HG03175 (cell line): Measurements from ENCODE around the gene SVIL.
A peak's percentile ranks its signal among the peaks of the same experiment; 100 is the strongest.
"Not testable (repeated sequence)": the region's sequence is repeated elsewhere in the genome, so short reads cannot be mapped to it uniquely, and the experiment has no call there.

Source experiments
- ATAC-seq: cut with Tn5 transposase; IDR thresholded peaks from one replicate; pipeline ENCODE4 v1.9.1; 2021; ENCODE audit warnings: mild to moderate bottlenecking, moderate library complexity; ENCODE audit not compliant: unreplicated experiment

SVIL gene

GRCh38 chr10:29522061-29522855 lies 112.5 kb downstream of the SVIL start:
- no peak for ATAC-seq

DNA sequence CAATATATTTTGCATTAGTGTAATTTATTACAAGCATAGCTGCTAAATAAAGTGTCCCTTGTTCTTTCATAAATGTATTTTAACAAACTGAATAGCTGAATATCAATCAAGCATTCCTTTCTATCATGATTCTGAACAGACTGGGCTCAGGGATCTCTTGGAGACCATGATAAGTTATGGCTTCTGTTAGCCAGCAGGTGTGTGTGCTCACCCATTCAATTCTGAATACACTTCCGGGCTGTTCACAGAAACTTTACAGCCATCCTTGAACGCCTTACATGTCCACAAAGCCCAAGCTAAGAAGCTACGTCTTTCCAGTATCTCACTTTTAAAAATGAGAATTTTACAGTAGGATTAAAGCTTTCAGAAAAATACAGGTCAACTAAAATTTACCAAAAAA lies 115.1 kb downstream of the SVIL start:
- no peak for ATAC-seq

- no peak for ATAC-seq
Observed at GRCh38 chr10:29517352-29517923, 117.3 kb downstream of the SVIL start.

DNA sequence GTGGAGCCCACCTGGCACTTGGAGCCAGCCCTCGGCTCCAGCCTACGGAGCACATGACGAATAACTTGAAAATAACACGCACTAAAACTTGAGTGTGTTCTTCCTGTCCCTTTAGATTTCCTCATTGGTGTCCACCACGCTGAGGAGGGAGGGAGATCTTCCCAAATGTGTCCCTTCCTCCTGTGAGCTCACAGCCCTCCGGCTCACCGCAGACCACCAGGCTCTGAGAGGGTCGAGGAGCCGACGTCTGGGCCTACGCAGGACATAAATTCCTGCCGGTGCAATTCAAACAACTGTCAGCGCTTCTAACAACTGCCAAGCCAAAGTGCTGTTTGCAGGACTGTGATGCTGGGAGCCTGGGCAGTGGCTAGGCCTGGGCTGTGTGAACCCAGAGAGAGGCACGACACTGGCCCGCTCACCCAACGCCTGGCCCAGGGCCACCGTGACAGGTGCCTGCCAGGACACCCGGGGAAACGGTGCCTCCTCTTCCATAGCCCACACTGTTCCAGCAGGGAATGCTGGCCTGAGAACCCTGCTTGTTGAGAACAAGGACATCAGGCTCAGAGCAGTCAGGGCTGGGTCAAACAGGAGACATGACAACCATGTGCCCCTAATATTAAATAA lies 118.3 kb downstream of the SVIL start:
- ATAC-seq: not testable (repeated sequence)

- ATAC-seq: not testable (repeated sequence)
Observed at GRCh38 chr10:29515879-29516278, 118.9 kb downstream of the SVIL start.

GRCh38 chr10:29515104-29515503 lies 119.7 kb downstream of the SVIL start:
- ATAC-seq: not testable (repeated sequence)

DNA sequence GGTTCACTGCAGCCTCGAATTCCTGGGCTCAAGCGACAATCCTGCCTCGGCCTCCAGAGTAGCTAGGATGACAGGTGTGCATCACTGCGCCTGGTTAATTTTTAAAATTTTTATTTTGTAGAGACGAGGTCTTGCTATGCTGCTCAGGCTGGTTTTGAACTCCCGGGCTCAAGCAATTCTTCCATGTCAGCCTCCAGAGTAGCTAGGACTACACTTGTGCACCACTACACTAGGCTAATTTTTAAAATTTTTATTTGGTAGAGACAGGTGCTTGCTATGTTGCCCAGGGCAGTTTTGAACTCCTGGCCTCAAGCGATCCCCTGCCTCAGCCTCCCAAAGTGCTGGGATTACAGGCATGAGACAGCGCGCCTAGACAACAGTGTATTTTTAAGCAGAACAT lies 120.5 kb downstream of the SVIL start:
- no peak for ATAC-seq

GRCh38 chr10:29512425-29512974 lies 122.3 kb downstream of the SVIL start:
- ATAC-seq: no peak

- not testable (repeated sequence) for ATAC-seq
Observed at GRCh38 chr10:29511806-29512205, 123.0 kb downstream of the SVIL start.

GRCh38 chr10:29510483-29511157 lies 124.2 kb downstream of the SVIL start:
- not testable (repeated sequence) for ATAC-seq

- no peak for ATAC-seq
Observed at GRCh38 chr10:29508554-29509244, 126.1 kb downstream of the SVIL start.

DNA sequence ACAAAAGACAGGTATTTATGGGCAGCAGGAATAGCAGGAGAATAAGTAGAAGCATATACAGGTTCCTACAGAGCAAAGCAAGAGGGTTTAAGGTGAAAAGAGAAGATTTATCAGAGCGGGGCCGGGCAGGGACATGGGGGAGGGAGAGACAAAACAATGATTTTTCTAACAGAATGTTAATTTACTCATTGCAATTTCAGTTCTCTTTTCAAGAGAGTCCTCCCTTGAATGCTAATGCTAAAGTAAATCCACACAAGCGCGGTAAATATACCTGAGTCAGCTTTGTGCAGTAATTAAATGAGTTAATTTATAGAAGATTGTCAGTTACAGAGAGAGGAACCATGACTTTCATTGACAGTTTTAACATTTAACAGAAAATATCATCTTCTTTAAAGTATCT lies 127.0 kb downstream of the SVIL start:
- not testable (repeated sequence) for ATAC-seq

DNA sequence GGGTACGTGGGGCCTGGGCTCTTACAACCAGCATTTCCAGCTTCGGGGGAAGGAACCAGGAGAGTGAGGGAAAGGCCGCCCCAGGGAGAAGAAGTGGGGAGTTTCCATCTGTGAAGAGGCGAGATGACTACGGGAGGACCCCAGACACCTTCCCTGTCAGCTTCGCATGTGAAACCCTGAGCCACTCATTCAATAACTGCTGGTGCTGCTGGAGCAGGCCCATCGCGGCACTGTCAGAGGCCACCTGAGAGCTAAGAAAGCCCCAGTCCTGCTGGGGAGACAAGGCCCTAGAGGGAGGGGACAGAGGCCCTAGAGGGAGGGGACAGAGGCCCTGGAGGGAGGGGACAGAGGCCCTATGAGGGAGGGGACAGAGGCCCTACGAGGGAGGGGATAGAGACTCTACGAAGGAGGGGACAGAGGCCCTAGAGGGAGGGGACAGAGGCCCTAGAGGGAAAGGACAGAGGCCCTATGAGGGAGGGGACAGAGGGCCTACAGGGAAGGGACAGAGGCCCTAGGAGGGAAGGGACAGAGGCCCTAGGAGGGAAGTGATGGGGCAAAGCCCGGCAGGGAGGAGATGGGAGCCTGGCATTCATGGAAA lies 128.3 kb downstream of the SVIL start:
- not testable (repeated sequence) for ATAC-seq

GRCh38 chr10:29502351-29502750 lies 132.4 kb downstream of the SVIL start:
- no peak for ATAC-seq

- no peak for ATAC-seq
Observed at GRCh38 chr10:29501692-29502091, 133.1 kb downstream of the SVIL start.

DNA sequence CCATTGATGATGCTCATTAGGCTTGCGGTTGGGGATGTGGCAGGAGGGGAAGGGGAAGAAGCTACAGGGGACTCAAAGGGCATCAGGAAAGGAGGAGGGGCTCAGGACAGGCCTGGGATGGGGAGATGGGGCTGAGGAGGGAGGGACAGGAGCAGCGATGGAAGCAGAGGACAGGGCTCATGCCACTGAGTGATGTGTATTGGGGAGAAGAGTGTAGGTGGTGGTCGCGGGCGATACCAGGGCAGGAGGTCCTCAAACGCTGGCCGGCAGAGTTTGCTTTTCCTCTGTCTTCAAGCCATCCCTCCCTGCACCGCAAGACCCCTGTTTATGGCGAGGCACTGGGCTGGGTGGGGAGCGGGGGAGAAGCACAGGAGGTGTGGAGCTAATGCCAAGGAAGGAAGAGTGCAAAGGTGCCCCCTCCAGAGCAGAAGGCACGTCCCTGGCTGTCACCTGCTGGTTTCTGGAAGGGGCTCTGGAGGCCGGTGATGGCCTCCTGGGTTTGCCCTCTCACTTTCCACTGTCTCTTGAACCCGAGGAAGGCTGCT lies 134.7 kb downstream of the SVIL start:
- ATAC-seq: no peak

DNA sequence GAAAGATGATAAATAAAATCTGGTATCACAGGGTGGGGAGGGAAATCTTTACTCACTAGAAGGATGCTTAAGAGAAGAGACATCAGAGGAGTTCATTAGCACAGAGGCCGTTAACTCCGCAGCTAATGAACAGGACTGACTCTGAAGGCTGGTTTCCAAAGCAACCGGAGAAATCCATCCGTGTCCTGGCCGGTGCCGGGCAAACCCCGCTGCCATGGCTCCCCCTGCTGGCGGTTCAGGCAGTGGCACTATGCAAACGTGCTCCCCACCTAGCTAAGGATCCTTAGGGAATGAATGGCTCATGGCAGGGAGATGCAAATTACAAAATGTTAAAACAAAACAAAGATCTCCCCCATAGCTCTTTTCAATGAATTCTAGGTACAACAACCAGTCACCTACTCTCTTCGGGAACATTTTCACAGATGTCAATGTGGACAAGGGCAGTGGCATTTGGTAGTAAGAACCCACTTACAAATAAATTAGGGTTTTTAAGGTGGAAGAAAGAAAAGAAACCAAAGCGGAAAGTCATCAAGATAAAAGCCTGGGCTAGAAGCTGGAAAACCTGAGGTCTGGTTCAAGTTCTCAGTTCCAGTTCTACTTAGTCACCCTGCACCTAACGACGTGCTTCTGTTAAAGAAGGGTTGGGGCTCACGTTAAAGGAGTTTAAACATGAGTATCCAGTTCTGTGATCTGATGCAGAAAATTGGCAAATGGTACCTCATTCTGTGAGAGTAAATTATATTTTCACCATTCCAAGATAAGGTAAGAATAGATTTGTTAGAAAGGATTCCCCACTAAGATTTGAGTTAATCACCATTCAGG lies 138.2 kb downstream of the SVIL start:
- ATAC-seq: peak; percentile 74

DNA sequence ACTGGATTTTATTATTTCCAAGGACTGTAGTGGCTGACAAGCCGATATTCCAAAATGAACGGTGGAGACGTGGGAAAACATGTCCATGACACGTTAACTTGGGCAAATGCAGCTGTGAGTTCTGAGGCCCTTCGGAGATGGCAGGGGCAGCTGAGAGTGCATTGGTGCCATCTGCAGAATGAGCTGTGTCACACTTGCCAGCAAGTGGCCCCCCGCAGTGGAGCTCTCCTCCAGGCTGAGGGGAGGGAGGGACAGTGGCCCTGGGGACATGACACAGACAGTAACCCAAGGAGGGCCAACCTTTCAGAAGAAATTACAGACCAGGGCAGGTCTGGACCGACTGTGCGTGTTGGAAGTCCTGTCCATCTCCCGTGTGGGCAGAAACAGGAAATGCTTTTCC lies 139.4 kb downstream of the SVIL start:
- ATAC-seq: no peak

DNA sequence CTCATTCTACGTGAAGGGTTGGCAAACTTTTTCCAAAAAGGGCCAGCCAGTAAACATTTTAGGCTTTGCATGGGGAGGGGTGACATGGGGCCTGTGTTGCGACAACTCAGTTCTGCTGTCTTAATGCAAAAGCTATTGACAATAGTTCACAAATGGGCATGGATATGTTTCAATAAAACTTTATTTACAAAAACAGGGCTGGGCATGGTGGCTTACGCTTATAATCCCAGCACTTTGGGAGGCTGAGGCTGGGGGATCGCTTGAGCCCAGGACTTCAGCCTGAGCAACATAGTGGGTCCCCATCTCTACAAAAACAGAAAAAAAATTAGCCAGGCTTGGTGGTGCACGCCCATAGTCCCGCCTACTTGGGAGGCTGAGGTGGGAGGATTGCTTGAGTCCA lies 141.1 kb downstream of the SVIL start:
- ATAC-seq: no peak
